CMK (cell line): Measurements from ENCODE around the gene GATA2.

Experiments used
- DNase-seq: peaks from one replicate; pipeline ENCODE4 v3.0.0-alpha.2; 2010; ENCODE audit warnings: low read depth

Gene GATA2

DNA sequence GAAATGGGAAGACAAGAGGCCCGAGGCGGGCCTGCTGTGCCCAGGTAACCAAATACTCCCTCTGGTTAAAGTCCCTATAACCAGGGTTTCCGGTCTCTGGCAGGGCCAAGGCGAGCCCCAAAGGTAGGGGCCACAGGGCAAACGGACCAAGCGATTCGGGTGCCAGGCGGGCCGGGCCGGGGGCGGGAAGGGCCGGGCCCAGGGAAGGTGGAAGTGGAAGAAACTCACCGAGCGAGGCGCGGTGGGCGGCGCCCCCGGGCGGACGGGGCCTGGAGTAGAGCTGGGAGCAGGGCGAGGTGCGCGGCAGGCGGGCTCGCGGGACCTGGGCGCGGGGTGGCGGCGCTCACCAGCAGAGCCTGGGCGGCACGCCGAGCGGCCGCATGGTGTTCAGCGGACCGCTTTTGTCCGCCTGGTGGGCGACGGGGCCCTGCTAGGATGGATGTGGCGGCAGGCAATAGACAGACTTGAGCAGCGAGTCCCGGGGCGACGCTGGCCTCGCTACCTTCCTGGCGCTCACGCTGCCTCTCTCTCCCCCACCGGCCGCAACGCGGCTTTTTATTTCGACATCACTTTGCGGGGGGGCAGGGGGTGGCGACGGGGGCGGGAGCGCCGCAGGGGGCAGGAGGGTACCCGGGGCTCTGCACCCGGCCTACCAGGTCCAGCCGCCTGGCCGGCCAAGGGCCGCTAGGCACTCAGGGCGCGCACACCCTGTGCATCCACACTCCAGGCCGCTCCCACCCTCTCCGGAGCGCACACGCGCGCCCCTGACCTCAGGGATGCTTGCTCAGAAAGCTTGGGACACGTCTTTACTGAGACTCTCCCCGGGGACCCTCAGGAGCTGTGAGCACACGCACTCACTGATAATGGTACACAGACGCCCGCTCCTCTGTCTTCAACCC is at the start of gene GATA2:
Gene GATA2, minus strand, starts transcription at position 531 of the 899 bp plus-strand sequence. CDS start 6,170 bp downstream, outside the sequence.
- DNase-seq = peak; percentile 72

DNA sequence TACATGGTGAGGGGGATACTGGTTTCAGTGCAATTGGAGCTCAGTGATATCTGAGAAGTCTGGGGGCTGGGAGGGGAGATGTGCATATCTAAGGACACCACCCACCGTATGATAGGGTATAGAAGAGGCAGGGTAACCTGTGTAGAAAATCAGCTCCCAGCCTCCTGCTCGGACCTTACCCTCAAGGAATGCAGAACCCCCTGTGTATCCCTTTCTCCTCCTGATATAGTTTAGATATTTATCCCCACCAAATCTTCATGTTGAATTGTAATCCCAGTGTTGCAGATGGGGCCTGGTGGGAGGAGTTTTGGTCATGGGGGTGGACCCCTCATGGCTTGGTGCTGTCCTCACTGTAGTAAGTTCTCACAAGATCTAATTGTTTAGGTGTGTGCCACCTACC is 48.2 kb upstream of the GATA2 start:
- no peak for DNase-seq

DNA sequence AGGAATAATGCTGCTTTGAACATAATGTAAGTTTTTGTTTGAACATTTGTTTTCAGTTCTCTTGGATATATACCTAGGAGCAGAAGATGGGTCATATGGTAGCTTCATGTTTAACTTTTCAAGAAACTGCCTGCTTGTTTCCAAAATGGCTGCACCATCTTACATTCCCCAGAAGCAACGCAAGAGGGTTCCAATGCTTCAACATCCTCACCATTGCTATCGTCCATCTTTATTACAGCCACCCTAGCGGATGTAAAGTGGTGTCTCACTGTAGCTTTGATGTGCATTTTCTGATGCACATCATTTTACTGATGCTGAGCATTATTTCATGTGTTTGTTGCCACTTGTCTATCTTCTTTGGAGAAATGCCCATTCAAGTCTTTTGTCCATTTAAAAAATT is 46.4 kb upstream of the GATA2 start:
- no peak for DNase-seq

DNA sequence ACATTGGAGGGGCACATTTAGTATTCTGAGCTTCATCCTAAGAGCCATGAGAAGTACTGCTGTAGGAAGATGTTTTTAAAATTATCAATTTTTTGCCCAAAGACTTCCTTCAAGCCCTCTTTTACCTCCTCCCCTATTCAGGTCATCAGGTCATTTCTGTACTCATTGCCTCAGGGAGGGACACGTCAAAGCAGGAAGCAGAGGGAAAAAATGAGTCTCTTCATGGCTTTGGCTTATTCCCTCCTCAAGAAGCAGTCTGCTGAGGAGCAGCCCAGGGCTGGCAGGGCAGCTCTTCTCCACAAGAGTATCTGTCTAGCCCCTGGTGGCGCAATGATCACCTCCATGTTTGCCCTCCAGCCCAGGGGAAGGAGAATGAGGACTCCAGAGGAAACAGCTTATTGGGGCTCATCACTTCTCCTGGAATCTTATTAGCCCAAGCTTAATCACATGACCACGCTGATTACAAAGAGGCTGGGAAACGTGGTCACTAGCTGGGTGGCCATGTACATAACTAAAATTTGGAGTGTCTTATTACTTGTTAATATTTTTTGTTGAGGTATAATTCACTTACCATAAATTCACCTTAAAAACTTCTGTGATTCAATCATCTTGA is 44.2 kb upstream of the GATA2 start:
- DNase-seq = no peak

DNA sequence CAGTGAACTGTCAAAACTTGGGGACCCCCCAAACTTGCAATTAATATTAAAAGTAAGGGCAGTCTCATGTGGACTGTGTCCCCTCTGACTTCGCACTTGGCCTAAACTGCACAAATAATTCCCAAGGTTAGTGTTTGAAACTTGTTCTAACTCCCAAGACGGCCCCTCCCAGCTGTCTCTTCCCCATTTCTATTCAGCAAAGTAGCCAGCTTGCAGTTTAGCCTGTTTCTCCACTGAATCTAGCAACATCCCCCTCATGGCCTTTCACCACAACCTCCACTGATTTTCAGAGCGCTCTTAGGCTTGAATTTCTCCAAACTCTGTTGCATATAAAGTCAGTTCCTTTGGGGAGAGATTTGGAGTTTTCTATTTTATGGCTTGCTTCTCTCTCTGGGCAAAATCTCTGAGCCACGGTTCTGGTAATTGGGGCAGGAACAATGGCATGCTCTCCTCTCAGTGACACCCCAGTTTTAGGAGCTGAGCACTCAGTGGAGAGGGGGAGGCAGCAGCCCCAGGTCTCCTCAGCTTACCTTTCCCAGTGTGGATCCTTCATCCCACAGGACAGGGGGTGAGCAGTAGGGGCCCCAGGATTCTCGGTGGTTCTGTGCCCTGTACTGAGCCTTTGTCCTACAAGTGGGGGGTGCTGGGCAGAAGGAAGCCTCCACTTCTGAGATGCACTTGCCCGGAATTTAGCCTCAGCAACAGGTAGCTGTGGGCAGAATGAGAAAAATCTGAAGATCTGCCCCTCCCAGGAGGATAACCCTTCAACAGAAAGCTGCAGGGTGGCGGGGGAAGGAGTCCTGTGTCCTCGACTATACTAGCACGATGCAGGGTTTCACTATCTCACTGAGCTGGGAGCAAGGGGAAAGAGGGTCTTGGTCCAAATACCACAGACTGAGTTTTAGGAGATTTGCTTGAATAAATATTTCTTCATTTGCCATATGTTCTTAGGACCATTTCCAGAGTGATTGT is 39.3 kb upstream of the GATA2 start:
- DNase-seq = no peak

DNA sequence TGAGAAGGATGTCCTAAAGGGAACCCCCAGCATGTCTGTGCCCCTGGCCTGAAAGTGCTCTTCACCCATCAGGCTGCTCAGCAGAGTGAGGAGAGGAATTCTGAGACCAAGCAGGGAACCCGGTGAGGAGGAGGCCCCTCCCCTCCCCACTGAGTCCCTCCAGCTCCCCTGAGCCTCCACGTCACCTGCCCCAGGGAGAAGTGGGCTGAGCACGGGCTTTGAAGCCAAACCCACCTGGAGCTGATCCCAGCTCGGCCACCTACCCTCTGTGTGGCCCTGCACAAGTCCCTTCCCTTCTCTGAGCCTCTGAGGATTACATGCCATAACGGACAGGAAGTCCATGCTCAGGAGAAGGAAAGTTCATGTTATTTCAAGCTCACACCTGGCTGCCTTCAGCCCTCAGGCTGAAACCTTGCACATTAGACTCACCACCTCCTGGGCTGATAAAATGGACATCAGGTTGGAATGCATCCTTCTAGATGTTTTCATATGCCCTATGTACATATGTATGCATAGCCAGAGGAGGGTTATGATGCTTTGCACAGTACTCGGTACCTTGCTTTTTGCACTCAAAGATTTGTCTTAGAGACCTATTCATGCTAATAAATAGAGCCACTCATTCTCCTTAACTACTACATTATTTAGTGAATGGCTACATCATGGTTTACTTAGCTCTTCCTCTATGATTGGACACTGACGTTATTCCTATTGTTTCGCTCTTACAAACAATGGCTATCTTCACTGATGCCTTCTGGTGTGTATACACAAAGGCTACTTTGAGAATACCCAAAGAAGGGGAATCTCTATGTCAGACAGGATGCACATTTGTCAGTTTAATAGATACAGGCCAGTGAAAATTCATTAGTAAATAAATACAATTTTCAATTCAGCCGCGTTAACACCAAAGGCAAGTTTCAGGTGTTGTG is 31.6 kb upstream of the GATA2 start:
- DNase-seq = no peak

DNA sequence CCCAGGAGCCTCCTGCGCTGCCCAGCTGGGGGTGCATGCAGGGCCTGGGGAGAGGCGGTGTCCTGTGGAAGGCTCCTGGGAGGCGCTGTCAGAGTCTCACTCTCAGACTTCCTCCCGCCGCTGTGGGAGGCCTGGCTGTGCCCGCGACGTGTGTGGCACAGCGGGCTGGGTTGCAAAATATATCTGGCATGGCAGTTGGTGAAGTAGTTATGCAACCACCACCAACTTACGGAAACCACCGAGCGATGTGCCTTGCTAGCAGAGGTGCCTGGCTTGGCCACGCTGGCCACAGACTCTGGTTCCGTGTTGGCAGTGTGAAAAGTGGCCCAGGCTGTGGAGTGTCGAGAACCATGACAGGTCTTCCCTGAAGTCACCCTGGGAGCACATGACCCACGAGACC is 30.6 kb upstream of the GATA2 start:
- no peak for DNase-seq

DNA sequence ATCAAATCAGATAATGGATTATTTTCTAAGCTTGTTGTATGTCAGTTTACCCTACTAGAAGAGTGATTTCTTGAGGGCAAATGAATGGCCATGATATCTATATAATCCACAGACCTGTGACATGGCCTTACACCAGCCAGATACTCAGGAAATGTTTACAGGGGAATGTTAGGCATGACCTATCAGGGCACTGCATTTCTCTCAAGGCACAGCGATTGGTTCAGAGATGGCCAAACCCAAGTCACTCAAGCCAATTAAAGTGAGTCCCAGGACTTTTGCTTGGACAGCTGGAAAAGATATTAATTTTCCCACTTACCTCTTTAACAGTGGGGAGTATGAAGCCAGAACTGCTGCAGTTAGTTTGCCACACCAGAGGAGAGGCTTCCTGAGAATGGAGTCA is 28.7 kb upstream of the GATA2 start:
- DNase-seq = no peak

DNA sequence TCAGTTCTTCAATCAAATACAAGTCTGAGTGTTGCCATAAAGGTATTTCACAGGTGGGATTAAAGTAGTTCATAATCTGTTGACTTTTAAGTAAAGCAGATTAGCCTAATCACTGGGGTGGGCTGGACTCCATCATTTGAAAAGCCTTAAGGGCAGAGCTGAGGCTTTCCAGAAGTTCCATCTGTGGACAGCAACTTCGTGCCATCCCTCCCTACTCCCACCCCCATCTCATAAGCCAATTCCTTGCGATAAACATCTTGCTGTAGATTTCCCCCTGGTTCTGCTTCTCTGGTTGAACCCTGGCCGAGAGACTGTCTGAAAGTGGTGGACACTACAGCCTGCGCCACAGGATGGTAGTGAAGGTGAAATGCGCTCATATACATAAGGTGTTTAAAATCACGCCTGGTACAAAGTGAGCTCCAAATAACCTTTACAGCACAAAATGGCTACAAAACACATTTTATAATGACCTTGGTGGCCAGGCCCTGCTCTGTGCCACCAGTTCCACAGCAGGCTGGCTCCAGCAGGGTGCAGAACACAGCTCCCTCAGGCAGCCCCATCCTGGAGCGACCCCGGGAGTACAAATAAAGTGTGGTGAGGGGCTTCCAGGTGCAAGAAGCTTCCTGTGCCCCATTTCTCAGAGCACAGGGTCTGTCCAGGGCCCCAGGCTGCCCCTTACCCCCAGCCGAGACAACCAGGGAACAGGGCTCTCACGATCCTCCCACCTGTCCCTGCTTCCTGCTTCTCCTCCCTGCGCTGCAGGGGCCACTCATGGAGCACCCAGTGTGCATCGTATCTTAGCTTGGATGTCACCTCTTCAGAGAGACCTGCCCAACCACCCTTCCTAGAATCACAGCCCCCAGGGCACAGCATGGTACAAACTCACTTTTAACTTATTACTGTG is 25.8 kb upstream of the GATA2 start:
- no peak for DNase-seq

DNA sequence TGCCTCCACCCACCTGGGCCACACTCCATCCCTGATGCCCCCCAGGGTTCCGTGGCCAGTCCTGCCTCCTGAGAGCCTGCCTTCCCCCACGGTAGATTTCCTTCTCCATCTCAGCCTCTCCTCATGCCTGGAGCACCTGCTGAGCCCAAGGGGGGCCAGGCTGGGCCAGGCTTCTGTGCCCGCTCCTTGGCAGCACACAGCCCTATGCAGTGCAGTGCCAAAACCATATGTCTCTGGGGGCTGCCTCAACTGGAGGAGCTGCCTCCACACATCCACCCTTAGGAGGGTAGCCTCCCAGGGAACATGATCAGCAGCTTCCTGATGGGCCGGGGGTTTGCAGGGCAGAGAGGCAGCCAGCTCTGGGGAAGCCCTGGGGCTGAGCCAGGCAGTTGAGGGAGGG is 24.6 kb upstream of the GATA2 start:
- DNase-seq = no peak

DNA sequence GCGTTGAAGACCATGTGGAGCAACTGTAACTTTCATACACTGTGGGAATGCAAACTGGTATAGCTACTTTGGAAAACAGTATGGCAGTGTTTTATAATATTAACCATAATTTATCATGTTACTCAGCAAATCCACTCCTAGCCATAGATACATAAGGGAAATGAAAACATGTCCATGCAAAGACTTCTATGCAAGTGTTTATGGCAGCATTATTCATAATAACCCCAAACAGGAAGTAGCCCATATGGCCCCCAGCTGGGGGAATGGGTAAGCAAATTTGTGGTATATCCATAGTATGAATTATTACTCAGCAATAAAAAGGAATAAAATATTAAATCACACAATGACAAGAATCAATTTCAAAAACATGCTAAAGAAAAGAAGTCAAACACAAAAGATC is 23.0 kb upstream of the GATA2 start:
- DNase-seq = no peak

DNA sequence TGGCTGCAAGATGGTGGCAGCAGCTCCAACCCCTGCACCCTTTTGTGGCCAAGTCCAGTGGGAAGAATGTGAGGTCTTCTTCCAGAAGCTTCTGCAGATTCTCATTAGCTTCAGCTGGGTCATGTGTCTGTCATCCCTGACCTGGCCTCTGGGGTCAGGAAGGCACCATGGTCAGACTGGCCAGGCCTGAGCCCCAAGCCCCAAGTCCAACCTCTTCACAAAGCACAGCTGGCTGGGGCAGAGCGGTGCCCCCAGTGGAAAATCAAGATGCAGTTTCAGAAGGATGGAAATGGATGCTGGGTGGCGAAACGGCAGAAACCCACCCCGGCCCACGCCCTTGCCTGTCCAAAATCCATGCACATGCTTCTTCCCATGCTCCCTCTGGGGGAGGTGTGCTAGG is 15.9 kb upstream of the GATA2 start:
- no peak for DNase-seq

DNA sequence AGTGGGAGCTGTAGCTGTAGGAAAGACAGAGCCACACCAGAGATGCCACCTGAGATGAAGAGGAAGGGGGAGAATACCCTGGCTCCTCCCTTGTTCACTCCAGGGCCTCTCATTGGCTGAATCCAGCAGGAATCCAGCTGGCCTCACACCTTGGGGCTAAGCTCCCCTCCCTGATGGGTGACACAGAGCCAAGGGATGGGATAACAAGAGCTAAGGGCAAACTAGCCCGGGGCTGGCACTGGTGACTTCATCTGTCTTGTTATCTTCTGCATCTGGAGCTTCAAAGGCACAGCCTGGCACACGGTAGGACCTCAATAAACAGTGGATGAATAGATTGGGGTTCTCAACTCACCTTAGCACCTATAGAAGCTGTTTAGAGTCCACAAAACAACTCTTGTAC is 13.8 kb upstream of the GATA2 start:
- DNase-seq = no peak

DNA sequence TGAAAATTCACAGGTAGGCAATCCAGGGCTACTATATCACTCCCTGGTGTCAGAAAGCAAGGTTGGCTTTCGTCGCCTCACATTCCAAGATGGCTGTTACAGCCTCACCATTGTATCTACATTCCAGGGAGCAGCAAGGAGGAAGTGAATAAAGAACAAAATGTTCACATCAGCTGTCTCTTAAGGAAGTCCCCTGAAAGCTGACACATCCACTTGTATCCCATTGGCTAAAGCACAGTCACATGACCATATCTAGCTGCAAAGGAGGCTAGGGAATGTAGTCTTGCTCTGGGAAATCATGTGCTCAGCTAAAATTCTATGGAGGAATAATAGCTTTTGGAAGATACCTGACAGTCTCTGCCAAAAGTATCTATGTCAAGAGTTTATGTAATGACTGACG is 12.8 kb upstream of the GATA2 start:
- peak; percentile 54 for DNase-seq

DNA sequence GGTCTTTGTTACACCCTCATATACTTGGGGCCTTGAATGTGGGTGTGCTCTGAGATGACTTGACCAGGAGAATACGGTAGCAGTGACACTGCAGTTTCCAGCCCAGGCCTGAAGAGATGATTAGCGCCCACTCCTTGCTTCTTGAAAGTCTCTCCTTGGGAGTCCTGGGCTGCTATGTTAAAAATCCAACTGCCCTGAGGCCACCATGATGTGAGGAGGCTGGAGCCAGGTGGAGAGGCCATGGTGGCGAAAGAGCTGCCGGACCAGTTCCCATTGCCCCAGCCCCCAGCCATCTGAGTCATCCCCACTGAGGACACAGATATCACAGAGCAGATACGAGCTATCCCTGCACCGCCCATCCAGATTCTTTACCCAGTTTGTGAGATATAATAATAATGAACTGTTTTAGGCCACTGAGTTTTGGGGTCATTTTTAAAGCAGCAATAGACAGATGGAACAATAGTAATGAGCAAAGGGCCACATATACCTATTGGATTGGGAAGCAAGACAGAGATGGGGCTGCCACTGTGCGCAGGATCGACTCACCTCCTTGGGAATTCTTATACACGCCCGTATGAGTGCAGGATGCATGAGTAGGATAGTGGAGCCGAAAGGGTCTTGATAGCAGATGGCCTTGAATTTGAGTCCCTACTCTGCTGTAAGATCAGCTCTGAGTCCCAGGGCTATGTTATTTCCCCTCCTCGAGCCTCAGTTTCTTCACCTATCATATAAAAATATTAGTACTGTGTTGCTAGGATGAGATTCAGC is 12.1 kb upstream of the GATA2 start:
- DNase-seq = no peak

DNA sequence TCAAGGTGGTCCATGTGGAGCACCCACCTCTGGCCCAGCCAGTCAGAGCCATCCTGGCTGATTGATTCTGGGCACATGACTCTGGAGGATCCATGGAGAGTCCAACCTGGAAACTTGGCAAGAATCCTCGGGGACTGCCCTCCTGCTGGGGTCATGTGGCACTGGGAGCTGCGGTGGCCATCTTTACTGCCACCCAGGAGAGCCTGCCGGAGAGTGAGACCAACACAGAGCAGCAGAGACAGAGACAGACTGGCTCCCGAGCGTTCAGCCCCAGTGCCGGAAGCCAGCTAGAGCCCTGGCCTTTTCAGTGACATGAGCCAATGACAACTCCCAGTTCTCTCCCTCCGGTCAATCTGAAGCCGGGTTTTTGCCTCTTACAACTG is 11.5 kb upstream of the GATA2 start:
- no peak for DNase-seq

DNA sequence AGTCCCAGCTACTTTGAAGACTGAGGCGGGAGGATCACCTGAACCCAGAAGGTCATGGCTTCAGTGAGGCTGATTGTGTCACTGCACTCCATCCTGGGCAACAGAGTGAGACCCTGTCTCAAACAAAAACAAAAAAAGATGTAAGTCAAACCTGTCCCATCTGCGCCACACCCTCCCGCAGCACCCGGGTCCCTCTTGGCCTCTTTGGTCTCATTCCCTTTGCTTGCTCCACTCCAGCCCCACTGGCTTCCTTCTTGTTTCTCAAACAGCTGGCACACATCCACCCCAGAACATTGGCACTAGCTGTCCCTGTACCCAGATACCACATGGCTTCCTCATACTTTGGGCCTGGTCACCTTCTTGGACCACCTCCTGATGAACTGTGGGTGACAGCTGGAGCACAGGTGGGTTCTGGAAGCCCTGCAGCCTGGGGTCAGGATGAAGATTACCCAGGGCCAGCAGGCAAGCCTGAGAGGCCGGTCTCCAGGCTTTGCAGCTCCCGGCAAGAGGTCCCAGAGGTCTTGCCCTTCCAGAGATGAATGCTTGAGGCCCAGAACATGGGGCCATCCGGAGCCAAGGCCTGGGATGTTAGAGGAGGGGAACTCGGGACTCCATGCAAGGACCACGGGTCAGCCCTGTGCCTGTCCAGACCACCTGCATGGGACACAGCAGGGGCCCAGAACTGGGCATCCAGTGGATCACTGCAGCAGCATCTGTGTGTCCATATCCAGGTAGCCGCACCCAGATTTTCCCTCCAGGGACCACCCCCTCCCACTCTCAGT is 10.9 kb upstream of the GATA2 start:
- no peak for DNase-seq

DNA sequence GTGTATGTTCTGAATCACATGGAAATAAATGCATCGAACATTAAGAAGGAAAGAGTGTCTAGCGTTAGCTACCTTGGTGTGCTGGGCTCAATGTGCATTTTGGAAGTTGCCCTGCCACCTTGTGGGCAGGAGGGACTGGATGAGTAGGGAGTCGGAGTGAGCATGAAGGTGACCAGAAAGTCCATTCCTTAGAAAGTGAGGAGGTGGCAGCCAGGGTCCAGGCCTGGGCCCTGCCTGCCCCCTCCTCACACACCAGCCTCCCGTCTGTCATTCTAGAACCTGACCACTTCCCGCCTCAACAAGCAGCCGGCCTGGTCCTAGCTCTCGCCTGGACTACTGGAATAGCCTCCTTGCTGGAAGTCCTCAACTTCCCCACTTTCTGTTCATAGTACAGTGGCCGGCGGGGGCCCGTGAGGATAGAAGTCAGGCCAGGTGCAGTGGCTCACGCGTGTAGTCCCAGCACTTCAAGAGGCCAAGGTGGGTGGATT is 10.2 kb upstream of the GATA2 start:
- no peak for DNase-seq

DNA sequence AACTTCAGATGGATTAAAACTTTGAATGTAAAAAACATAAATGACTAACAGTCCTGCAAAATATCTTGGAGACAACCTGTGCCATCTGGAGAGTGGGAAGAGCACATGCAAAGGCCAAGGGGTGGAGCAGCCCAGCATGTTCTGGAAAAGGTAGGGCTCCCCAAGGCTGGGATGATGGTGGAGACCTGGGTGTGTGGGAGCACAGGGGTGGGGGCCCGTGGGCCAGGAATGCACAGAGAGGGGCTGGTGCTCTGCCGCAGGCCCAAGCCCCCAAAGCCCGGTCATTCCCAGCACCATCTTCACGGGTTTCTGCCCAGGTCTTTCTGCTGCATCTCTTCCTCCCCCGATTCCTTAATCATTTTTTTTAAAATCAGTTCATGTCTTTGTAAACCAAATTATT is 9.7 kb upstream of the GATA2 start:
- no peak for DNase-seq
